Smooth muscle cell of the brain vasculature (primary cell): ENCODE measurements around the gene ANKMY1.

Experiments used
- DNase-seq: peaks from one replicate; pipeline ENCODE4 v3.0.0-alpha.2; 2012; ENCODE audit warnings: low read depth, low spot score

The ANKMY1 gene

DNA sequence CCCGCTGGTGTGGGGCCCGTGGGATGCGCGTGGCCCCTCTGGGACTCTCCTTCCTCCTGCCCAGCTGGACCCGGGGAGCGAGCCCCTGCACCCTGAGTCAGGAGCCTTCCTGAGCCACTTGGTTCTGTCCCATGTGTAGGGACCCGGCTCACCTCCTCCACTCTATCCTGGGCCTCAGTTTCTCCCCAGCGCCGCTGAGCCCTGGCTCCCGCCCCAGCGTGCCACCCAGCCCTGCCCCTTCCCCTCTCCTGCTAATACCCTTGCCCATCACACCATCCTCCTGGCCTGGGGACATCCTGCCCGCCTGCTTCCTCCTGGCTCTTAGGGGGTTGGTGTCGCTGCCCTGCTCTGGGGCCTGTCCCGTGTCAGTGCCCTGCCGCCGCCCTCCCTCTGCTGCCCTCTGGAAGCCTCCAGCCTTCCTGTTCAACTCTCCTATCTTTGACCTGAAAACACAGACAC lies 97.5 kb downstream of the ANKMY1 start:
- DNase-seq, result no peak

DNA sequence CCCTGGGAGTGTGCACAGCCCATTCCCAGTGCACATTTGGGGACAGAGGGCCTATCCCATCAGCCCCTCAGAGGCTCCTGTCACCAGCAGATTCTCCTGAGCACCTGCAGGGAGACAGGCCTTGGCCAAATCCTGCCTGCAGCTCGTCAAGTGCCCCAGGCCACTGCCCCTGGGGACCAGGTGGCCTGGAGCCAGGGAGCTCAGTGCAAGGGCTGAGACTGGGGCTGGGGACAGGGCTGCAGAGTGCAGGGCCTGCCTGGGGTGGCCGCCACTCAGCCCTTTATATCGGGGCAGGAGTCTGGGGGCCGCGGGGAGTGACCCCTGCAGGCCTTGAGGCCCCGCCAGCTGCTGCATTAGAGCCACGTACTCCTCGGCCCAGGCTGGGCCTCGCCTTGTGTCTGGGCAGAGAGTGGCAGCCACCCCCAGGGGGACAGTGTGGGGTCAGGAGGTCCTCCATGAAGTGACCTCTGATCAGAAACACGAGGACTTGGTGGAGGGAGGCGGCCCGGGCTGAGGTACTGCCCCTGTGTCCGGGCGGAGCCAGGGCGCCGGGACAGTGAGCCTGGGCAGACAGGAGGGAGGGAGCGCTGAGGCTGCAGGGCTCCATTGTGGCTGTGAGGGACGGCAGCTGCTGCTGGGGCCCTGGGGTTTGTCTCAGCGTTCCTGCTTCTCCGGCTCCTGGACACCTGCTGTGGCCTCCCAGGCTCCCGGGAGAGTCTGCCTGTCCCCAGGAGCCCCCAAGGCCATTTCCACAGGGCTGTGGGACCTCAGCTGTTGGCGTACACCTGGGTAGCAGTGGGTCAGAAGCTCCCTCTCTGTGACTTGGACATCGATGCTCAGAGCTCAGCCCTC lies 98.2 kb downstream of the ANKMY1 start:
- DNase-seq, result no peak

DNA sequence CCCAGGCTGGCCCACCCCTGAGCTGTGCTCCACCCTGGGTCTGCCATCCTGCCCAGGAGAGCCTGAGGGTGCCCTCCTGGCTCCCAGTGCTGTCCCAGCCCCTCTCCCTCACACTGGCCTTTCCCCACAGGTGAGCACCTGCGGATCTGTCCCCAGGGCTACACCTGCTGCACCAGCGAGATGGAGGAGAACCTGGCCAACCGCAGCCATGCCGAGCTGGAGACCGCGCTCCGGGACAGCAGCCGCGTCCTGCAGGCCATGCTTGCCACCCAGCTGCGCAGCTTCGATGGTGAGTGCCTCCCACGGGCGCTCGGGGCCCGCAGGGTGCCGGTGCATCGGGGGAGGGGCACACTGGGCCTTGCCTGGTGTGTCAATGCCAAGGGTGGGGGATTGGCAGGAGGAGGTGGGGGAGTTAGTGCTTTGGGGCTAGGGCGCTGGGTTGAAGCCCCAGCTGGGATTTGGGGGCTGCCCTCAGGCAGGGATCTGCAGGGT lies 98.8 kb downstream of the ANKMY1 start:
- DNase-seq, result no peak

- no peak for DNase-seq
These were observed 99.5 kb downstream of the ANKMY1 start for GRCh38 chr2:240458044-240458899.

- no peak for DNase-seq
These were observed 100.4 kb downstream of the ANKMY1 start for GRCh38 chr2:240457223-240458043.

GRCh38 chr2:240456447-240457222 lies 101.2 kb downstream of the ANKMY1 start:
- no peak for DNase-seq

- DNase-seq, result no peak
These were observed 101.9 kb downstream of the ANKMY1 start for GRCh38 chr2:240455647-240456446.

DNA sequence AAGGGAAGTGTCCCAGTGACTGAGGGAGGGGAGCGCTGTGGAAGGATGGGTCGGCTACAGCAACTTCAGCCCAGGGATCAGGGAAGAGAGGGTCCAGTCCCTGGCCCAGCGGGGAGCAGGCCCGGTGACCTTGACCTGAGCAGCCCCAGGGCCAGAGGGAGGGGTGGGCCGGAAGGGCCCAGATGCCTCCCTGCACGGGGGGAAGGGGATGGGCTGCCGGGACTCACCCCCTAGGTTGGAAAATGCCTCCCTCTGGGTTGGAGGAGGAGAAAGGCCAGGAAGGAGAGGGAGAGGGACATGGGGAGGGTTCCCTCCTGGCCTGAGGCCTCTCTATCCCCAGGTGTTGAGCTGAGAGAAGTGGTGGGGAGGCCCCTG lies 102.5 kb downstream of the ANKMY1 start:
- DNase-seq, result no peak

- DNase-seq, result no peak
These were observed 103.5 kb downstream of the ANKMY1 start for GRCh38 chr2:240454106-240454901.

- DNase-seq, result no peak
These were observed 104.2 kb downstream of the ANKMY1 start for GRCh38 chr2:240453461-240454105.

GRCh38 chr2:240452462-240453256 lies 105.1 kb downstream of the ANKMY1 start:
- no peak for DNase-seq

- no peak for DNase-seq
These were observed 105.9 kb downstream of the ANKMY1 start for GRCh38 chr2:240451791-240452461.

- no peak for DNase-seq
These were observed 106.6 kb downstream of the ANKMY1 start for GRCh38 chr2:240451108-240451611.

GRCh38 chr2:240450532-240451107 lies 107.2 kb downstream of the ANKMY1 start:
- no peak for DNase-seq

GRCh38 chr2:240449764-240450531 lies 107.8 kb downstream of the ANKMY1 start:
- DNase-seq, result no peak
